ENCODE measurements around the gene LTBP2. TPM values are rescaled to one million over a fixed set of nuclear protein-coding genes. Genes with fewer than 3 reads are reported as not detected.

Gene LTBP2
- total RNA-seq, 2 experiments from 2014 or later = 0.04 to 0.05 TPM

- H3K27ac Mint-ChIP-seq = no peak overlapping the region
Measured at GRCh38 chr14:74524812-74525135, 87.3 kb downstream of the LTBP2 start.

GRCh38 chr14:74524076-74524811, 87.8 kb downstream of the LTBP2 start:
- DNase-seq (no peak), ATAC-seq (no peak)
- ChIA-PET CTCF (no interaction called here), POLR2A (no interaction called here)
- TF ChIP-seq CTCF (IDR thresholded peaks at IDR 0.05) = no peak
- no peaks in the 10 kb centered on the region for H3K36me3 Mint-ChIP-seq (ENCODE audit: low read depth)
- H3K4me3 Mint-ChIP-seq = no peak overlapping the region
- intact Hi-C loops (cut with micrococcal nuclease) = no loop called here
- H3K9me3 Mint-ChIP-seq = no peaks in the 10 kb centered on the region
- H3K27ac Mint-ChIP-seq = no peak overlapping the region
- peaks cover 3% of the 10 kb centered on the region for H3K27me3 Mint-ChIP-seq
- no peaks in the 10 kb centered on the region for H3K4me1 Mint-ChIP-seq (ENCODE audit: low read depth)

More at GRCh38 chr14:74524812-74525135, 87.3 kb downstream of the LTBP2 start:
- TF ChIP-seq CTCF (IDR thresholded peaks at IDR 0.05) = no peak
- Mint-ChIP-seq H3K4me1 (ENCODE audit: low read depth) (no peaks in the 10 kb centered on the region), H3K27me3 (peaks cover 3% of the 10 kb centered on the region), H3K9me3 (no peaks in the 10 kb centered on the region), H3K36me3 (ENCODE audit: low read depth) (no peaks in the 10 kb centered on the region), H3K4me3 (no peak overlapping the region)
- no peak for DNase-seq
- no peak for ATAC-seq
- POLR2A ChIA-PET = no interaction called here
- intact Hi-C loops (cut with micrococcal nuclease) = no loop called here
- CTCF ChIA-PET = interaction anchor here (1.1 kb wide), 1 partner anchor 26 kb away, joined by 3 read pairs; no protein-coding TSS in a partner anchor

GRCh38 chr14:74522740-74523139, 89.3 kb downstream of the LTBP2 start:
- ATAC-seq = no peak
- H3K4me1 Mint-ChIP-seq (ENCODE audit: low read depth) = no peaks in the 10 kb centered on the region
- no peak for TF ChIP-seq CTCF (IDR thresholded peaks at IDR 0.05)

GRCh38 chr14:74521756-74522155, 90.3 kb downstream of the LTBP2 start:
- Mint-ChIP-seq H3K9me3 (no peaks in the 10 kb centered on the region), H3K4me1 (ENCODE audit: low read depth) (no peaks in the 10 kb centered on the region), H3K4me3 (no peak overlapping the region), H3K27me3 (peaks cover 5% of the 10 kb centered on the region), H3K27ac (no peak overlapping the region), H3K36me3 (ENCODE audit: low read depth) (no peaks in the 10 kb centered on the region)
- DNase-seq = no peak
- intact Hi-C loops (cut with micrococcal nuclease) = no loop called here
- POLR2A ChIA-PET = no interaction called here
- TF ChIP-seq CTCF (IDR thresholded peaks at IDR 0.05) = no peak
- no peak for ATAC-seq
- CTCF ChIA-PET = no interaction called here

More at GRCh38 chr14:74522740-74523139, 89.3 kb downstream of the LTBP2 start:
- ChIA-PET CTCF (no interaction called here), POLR2A (no interaction called here)
- Mint-ChIP-seq H3K27me3 (peaks cover 5% of the 10 kb centered on the region), H3K36me3 (ENCODE audit: low read depth) (no peaks in the 10 kb centered on the region), H3K27ac (no peak overlapping the region), H3K4me3 (no peak overlapping the region), H3K9me3 (no peaks in the 10 kb centered on the region)
- intact Hi-C loops (cut with micrococcal nuclease) = no loop called here
- no peak for DNase-seq

- no peak for DNase-seq
- peaks cover 19% of the 10 kb centered on the region for H3K27me3 Mint-ChIP-seq
- H3K4me1 Mint-ChIP-seq (ENCODE audit: low read depth) = peaks cover 4% of the 10 kb centered on the region
- ChIA-PET CTCF (no interaction called here), POLR2A (interaction anchor here (1.0 kb wide), 1 partner anchor 121 kb away, joined by 3 read pairs; no protein-coding TSS in a partner anchor)
- no peak overlapping the region for H3K4me3 Mint-ChIP-seq
- no peaks in the 10 kb centered on the region for H3K36me3 Mint-ChIP-seq (ENCODE audit: low read depth)
- no peak for TF ChIP-seq CTCF (IDR thresholded peaks at IDR 0.05)
- no peak overlapping the region for H3K27ac Mint-ChIP-seq
- no peak for ATAC-seq
- no peaks in the 10 kb centered on the region for H3K9me3 Mint-ChIP-seq
- intact Hi-C loops (cut with micrococcal nuclease) = no loop called here
Measured at GRCh38 chr14:74519316-74520074, 92.5 kb downstream of the LTBP2 start.
